HG03439 (cell line): ENCODE measurements around the gene IDI1.
"Not testable (repeated sequence)": the region's sequence is repeated elsewhere in the genome, so short reads cannot be mapped to it uniquely, and the experiment has no call there.

Source experiments
- ATAC-seq: cut with Tn5 transposase; IDR thresholded peaks from one replicate; pipeline ENCODE4 v1.9.1; 2021; ENCODE audit warnings: mild to moderate bottlenecking, moderate library complexity; ENCODE audit not compliant: unreplicated experiment

IDI1 gene

DNA sequence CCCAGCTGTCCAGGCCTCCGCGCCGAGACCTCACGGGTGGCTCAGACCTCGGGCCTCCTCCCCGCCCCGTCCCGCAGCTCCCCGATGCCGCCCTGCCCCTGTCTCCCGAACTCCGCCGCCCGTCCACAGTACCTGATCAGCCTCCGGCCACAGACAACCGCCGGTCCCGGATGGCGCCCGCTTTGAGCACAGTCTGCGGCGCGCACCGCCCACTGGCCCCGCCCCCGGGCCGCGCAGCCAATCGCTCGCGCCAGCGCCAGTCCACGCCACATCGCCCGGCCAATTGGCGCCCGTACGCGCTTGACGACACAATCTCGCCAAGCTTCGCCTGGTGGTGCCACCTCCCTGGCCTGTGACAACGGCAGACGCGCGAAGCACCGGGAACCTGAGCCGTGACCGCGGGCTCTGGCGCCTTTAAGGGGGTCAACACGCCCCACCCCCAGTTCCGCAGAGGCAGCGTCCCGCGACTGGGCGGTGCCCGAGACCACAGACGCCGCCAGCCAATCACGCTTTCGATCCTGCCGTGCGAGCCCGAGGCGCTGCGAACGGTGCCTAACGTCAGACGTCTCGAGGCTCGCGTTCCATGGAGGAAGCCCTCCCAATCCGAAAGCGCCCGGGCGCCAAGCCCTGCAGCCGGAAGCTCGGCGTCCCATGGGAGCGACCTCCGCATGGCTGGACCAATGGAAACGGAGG lies at the start of gene IDI1:
Gene IDI1 (minus strand): TSS at position 388 of the 693 bp plus-strand sequence. CDS start 116 bp downstream, at position 272.
- ATAC-seq, result peak; percentile 79

DNA sequence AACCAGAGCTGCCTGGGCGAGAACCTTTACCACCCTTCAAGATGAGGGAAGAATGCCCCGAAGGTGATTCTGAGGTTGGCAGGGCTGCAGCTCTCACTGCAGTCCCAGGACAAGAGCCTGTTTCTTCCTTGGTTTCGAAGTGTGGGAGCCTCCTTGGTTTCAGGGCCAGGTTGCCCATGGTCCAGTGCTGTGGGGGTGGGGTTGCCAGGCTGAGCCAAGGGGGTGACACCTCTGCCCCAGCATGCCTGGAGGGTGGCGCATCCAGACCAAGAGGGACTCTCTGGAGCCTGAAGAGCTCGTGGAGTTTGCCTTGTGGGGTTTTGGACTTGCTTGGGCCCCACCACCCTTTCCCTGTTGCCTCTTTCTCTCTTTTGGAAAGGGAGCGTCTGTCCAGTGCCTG lies 48.5 kb upstream of the IDI1 start:
- ATAC-seq, result no peak

GRCh38 chr10:1096287-1096889 lies 47.5 kb upstream of the IDI1 start:
- ATAC-seq, result no peak

DNA sequence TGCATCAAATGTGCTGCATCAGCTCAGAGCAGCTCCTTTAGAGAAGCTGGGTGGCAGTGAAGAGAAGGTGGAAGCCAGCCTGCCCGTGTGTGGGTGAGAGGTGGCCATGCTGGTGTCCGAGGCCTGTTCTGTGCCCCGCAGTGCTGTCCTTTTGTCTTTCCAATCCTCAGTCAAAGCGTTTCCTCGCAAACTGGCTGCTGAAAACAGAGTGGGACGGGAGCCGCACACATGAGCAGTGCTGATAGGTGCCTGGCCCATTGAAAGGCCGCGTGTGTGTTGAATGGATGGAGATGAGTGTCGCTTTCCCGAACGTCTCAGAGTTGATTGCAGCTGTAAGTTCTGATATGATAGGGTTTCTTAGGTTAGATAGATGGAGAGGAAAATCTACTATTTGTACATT lies 46.6 kb upstream of the IDI1 start:
- ATAC-seq, result no peak

DNA sequence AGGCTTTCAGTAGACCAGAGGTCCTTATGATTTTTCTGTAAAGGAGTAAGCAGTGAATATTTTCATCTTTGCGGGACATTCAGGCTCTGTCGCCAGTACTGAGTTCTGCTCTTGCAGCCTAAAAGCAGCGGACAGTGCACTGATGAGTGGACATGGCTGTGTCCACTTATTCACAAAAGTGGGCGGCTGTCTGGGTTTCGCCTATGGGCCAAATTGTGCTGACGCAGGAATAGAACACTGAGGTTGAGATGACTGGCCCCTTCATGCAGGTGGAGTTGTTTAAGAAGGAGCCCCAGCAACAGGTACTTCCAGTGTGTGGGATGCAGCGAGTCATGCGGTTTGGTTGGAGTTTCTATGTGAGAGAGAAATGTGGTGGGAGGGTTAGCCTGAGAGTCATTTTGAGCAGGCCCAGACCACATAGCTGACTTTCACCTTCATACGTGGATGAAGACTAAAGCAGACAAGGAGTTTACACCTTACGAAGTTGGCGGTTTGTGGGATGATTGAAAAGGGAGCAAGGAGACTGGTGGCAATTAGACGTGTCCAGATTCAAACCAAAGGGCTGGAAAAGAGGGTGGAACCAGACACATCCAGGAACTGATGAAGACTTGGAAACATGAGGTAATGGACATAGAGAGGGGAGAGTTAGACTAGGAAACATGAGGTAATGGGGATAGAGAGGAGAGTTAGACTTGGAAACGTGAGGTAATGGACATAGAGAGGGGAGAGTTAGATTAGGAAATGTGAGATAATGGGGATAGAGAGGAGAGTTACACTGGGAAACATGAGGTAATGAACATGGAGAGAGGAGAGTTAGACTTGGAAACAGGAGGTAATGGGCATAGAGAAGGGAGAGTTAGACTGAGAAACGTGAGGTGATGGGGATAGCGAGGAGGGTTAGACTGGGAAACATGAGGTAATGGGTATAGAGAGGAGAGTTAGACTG lies 45.5 kb upstream of the IDI1 start:
- no peak for ATAC-seq

DNA sequence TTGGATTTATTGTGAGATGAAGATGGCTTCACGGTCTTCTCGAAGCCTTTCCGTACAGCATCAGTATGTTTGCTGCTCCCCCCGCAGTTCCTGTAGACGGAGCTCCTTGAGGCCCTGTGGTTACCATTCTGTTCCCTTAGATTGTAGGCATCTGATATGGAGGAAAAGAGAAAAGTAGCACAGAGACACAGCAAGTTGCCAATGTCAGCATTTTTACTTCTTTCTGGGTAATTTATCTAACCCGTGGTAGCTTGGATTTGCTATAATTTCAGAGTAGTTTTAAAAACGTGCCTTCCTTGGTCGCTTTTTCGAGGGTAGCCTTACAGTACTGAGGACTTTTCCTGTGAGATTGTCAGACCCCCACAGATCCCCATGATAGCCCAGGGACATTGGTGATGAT lies 44.8 kb upstream of the IDI1 start:
- ATAC-seq, result no peak

DNA sequence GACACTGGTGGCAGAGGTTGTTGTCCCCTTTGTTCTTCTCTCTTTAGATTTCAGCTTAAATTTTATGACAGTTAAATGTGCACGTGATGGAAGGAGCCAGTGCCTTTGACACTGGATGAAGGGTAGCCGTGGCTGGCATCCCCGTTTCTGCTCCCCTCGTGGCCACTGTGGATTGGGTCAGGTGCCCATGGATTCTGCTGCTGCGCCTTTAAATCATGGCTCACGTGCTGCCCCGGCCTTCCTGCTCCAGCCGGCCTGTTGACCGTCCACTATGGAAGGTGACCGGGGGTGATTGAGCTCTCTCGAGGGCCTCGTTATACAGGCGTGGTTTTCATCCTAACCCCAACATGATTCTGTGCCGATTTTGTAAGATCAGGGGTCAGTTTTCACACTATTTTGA lies 41.8 kb upstream of the IDI1 start:
- ATAC-seq, result no peak

GRCh38 chr10:1089017-1089689 lies 40.2 kb upstream of the IDI1 start:
- ATAC-seq, result no peak

- ATAC-seq, result no peak
Observed at GRCh38 chr10:1086787-1087186, 37.9 kb upstream of the IDI1 start.

GRCh38 chr10:1085258-1085657 lies 36.3 kb upstream of the IDI1 start:
- no peak for ATAC-seq

DNA sequence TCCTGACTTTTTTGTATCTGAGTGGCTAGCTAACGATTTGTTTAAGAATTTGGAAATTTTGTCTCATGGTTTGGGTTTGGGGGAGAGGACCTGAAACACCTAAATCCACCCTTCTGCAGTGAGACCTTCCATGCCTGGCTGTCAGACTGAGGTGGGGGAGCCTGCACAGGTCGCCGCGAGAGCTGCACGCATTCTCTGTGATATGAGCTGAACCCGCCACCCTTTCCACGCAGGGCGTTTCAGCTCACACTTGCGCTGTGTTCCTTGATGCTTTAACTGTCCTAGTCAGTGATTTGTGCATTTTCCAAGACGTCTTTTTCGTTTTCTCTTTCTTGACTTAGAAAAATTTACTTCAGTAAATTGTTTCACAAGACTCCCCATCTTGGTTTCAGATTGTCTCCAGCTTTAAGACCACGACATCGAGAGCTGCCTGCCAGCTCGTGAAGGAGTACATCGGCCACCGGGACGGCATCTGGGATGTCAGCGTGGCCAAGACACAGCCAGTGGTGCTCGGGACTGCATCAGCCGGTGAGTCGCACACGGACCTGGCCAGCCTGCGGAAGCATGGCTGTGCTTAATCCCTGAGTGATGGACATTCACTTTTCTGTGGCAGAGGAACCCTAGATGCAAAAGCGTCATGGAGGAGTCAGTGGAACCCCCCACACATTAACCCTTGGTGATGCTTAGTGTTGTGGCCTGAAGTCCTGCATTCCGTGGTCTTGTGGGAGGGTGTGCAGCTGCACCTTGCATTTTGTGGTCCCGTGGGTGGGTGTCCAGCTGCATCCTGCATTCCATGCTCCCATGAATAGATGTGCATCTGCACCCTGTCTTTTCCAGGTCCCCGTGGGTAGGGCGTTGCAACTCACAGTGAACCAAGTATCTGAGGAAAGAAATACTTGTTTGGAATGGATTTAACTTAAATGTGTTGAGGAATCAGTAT lies 35.4 kb upstream of the IDI1 start:
- no peak for ATAC-seq

DNA sequence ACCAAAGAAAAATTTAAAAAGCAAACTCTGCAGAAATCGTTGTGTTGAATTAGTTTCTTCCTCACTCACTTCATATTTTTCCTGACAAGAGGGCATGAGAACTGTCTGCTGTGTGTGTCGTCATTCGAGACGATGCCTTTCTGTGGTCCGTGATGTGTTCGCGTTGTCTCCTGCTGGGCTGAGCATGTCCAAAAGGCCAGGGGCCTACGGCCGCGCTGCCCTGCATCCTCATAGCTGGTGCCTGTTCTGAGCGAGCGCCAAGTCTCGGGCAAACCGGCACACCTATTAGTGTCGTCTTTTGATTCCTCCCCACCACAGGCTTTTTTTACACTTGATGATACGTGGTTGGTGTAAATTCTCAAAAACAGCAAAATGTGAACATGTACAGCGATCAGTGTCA lies 34.7 kb upstream of the IDI1 start:
- no peak for ATAC-seq

GRCh38 chr10:1078668-1079067 lies 29.7 kb upstream of the IDI1 start:
- ATAC-seq, result no peak

DNA sequence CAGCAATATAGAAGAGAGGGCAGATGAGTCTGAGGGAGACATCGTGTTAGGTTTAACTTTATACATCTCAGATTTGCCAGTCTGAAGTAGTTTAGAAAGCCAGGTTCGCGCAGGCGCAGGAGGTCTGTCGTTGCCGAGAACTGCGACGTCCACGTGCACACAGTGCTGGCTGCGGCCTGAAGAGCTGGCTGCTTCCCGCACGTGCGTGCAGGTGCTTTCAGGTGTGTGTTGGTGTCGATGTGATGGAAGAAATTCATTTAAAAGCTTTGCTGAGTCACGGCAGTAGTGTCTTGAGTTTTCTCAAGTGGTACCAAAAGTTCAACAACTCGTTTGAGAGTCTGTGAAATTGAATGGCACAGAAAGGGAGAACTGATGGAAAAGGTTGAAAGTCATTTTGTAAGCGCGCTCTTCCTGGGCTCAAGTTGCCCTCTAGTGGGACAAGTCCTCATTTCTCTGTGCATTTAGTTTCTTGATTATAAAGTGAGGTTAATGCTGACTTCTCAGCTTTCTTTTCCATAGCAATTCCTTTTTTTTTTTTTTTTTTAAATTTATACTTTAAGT lies 25.9 kb upstream of the IDI1 start:
- no peak for ATAC-seq

DNA sequence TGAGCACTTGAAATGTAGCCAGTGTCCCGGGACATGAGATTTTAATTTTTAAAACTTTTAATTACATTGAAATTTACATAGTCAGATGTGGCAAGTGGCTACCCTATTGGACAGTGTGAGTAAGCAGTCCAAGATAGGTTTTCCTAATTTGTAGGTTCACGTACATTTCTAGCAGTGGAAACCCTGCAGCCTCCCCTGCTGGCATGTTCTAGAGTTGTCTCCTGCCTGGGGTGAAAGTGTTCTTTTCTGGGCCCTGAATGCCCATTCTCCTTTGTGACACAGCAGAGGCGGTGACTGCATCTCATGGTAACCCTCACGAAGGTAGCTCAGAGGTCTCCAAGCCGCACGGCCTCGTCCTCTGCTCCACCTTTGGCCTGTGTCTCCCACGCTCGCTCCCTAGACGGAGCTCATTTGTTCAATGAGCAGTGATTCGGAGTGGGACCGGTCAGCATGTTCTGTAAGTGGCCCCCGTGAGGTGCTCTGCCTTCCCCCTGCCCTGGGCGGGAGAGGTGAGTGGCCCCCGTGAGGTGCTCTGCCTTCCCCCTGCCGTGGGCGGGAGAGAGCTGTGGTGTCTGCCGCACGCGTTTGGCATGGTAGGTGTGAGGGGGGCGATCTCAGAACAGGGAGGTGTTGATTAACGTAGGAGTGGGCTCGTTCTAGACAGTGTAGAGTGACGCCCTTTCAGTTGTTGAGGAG lies 25.3 kb upstream of the IDI1 start:
- no peak for ATAC-seq

GRCh38 chr10:1070919-1071318 lies 22.0 kb upstream of the IDI1 start:
- ATAC-seq, result no peak

DNA sequence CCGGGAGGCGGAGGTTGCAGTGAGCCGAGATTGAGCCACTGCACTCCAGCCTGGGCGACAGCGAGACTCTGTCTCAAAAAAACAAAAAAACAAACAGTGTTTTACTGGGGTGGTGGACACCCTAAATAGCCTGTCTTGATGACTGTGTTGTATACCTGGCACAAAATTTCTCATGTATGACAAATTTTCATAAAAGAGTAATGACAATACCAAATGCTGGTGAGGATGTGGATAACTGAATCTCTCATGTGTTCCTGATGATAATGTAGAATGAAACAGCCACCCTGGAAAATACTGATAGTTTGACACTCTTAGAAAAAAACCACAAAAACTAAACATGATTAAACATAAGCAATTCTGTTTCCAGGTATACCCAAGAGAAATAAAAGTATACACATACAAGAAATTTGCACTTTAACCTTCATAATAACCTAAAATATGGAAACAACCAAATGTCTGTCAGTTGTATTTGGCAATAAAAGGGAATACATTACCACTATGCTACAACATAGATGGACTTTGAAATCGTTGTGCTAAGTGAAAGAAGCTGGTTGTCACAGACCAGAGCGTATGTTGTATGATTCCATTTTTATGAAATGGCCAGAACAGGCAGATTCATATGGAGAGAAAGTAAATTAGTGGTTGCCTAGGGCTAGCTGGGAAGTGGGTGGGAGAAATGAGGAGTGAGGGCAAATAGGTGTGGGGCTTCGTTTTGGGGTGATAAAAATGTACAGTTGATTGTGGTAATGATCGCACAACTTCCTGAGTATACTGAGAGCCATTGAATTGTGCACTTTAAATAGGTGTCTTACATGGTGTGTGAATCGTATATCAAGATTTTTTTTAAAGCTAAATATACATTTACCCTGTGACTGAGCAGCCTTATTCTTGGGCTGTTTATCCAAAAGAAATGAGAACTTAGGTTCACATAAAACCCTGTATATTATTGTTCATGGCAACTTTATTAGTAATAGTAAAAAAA lies 19.8 kb upstream of the IDI1 start:
- no peak for ATAC-seq

DNA sequence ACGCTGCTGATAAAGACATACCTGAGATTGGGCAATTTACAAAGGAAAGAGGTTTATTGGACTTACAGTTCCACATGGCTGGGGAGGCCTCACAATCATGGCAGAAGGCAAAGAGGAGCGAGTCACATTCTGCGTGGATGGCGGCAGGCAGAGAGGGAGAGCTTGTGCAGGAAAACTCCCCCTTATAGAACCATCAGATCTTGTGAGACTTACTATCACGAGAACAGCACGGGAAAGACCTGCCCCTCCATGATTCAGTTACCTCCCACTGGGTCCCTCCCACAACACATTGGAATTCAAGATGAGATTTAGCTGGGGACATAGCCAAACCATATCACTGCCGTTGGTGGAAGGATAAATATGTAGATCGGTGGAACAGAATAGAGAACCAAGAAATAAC lies 17.8 kb upstream of the IDI1 start:
- ATAC-seq, result not testable (repeated sequence)
